GM21381 (cell line): ENCODE data around the gene TSPAN18.

Source experiments
- ATAC-seq: cut with Tn5 transposase; IDR thresholded peaks from one replicate; pipeline ENCODE4 v1.9.1; 2021; ENCODE audit warnings: mild to moderate bottlenecking, moderate library complexity; ENCODE audit not compliant: unreplicated experiment

The TSPAN18 gene

DNA sequence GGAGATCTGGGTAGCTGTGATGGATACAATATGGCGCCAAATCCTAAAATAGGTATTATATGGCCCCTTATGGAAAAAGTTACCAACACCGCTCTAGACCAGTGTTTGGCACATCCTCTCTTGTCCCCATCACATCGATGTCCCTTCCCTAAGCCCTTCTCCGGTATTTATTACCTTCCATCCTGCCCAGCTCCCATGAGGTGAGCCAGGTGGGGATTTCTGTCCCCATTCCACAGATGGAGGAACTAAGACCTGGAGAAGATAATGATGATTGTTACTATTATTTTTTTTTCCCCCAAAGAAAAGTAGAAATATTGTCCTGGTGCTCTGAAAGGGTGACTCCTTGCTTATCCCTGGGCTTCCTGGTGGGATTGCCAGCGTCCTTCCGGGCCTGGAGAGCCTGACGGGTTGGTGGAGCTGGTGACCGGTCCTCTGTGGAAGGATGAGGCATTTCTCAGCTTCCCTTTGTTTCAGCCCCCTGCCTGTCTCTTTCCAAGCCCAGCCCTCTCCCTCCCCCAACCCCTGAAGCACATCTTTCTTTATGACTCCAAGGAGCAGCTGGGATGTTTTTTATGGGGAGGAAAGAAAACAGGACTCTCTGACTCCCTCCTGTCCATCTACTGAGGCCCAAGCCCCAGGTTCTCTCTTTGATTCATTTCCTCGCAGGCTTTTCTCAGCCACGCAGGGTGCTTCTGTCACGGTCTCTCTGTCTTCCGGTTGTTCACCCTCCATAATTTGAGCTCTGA lies 158.5 kb downstream of the TSPAN18 start:
- no peak for ATAC-seq

DNA sequence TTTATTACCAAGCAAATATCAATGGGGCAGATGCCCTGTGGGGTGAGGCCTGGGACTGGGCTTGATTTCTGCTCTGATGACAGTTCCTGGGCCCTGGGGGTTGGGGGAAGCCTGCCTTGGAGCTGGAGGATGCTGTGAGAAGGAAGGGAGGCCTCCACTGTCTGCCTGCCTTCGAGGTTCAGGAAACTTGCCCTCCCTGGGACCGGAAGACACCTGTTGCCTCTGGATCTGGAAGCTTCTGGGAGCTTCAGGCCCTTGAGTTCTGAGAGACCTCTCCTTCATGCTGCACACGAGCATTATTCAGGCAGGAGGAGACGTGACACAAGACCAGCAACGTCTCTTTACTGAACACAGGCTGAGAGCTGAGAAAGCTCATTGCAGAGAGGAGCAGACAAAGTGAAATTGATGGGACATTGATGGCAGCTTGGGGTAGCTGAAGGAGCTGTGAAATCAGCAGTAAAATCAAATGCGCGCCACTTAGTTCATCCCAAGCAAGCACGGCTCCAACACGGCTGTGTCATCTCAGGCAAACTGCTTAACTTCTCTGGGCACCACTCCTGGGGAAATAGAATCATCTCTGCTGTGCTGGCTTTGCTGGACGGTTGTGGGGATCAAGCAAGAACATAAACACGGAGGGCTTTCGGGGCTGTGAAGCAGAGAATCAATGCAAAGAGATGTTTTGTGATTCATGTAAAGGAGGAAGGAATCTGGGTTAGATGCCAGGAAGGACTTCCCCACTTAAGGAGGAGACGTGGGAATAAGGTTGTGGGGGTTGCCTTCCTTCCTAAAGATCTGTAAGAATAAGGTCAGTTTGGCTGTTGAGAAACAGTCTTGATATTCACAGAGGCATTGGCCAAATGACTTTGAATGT lies 159.4 kb downstream of the TSPAN18 start:
- ATAC-seq: no peak

DNA sequence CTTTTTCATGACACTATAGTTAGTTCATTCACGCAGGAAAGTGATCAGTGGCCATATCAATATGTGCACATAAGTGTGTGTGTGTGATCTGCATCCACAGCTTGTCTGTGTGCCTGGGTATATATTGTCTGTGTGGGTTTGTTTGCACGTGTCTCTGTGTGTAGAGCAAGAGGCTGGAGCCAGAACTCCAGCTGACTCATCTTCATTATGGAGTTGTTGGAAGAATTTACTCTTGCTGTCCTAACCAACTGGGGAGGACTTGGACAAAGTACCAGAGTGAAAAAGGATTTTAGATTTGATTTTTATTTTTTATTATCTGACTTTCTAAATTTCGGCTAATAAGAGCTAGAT lies 160.0 kb downstream of the TSPAN18 start:
- no peak for ATAC-seq

DNA sequence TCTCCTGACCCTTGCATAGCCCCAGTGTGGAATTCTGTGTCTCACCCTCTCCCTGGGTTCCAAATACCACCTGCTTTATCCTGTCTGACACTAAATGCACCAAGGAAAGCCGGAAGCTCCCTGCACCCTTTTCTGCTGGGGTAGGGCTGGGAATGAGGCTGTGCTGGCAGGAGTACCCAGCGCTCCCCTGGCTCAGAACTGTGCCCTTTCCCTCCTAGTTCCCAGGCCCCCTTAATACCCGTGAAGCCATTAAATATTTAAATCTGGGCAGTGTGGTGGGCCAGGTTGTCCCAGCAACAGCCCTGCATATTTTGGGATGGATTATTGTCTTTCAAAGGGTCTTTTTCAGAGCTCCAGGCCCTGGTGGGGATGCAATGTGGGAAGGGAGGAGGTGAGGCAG lies 160.9 kb downstream of the TSPAN18 start:
- ATAC-seq: no peak

DNA sequence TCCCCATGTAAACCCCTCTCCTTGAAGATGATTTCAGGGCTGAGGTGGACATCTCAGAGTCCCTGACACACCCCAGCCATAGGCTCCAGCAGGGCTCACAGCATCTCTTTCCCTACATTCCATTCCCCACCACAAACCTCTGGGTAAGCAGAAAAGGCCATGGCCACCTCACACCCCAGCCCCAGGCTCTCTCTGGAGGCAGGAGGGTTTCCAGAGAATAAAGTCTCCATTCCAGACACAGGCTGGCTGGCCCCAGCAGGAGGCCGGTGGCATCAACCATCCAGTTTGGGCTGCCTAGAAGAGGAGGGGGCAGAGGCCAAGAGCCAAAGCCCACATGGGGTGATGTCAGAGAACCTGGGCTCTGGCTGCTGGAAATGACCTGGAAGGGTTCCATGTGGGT lies 162.5 kb downstream of the TSPAN18 start:
- no peak for ATAC-seq

DNA sequence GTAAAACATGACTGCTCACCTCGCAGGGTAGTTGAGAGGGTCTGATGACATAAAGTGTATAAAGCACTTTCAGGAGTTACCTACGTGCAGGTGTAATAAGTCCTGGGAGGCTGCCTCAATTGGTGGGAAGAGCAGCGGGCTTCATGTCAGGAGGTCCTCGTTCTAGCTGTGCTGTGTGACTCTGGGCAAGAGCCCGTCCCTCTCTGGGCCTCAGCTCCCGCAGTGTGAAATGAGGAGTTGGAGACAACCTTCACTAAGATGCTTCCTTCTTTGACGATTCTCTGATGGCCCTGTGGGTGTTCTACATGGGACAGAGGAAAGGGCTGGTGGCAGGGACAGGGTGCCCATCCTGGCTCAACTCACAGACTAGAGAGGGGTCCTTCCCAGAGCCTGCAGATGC lies 166.1 kb downstream of the TSPAN18 start:
- ATAC-seq: no peak

DNA sequence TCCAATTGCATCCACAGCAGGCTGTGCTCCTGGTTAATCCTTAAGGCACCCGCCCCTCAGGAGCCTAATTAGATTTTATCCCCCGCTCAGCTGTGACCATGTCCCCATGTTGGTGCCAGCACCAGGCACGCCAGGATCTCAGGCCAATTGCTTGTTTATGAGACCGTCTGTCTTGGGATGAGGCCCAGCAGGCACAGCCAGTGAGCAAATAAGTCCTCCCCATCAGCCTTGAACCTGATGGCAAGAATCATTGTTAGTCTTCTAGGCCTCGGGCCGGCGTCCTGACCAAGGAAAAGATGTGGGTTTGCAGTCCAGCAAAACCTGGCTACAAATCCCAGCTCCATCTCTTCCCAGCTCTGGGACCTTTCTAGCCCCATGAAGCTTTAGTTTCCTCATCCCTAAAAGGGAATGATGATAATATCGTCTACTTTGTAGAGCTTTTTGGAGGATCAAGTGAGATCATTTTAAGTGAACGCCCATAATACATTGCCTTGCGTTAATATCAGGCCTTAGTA lies 166.6 kb downstream of the TSPAN18 start:
- no peak for ATAC-seq

DNA sequence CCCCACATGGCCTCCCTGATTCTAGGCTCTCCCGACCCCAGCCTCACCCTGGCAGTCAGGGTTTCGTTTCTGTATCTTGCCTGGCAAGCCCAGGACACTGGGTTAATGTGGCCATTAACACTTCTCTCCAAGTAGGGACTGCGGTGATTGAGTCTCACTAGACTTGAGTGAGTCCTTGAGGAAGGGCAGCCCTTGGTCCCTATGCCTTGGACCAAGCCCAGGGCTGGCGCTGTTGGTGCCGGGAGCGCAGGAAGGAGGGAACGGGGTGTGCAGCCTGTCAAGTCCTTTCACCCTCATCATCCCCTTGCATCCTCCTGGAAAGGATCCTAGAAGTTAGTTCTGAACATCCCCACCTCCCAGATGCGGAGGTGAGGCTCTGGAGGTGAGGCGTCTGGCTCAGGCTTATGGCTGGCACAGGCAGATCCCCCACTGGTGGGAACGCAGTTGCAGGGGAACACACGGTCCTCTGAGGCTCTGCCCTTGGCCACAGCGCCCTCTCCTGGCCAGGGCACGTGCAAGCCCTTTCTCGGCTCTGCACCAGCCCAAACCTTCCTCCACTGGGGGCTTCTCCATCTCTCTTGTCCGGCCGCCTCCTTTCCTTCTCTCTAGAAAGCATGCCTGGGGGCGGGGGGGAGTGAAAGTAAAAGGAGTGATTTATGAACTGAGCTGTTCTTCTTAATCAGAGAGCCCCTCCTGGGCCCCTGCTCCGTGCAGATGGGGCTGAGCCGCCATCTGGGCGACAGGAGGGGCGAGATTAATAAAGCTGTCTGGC lies 167.3 kb downstream of the TSPAN18 start:
- no peak for ATAC-seq

DNA sequence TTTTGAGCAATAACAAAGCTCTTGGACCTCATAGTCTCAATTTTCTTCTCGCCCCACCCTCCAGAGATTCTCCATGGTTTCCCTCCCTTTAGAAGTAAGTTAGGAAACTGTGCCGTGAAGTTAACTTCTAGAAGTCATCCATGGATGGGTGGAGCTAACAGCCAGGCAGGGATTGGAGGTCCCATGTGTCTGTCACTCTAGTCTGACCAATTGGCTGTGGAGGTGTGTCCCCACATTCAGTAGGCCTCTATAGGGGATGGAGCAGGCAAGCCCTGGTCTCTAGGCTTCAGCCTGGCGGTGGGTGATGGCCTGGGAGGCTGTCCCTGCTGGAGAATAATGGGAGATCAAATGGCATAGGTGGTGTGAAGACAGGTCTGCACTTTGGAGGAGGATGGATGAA lies 173.2 kb downstream of the TSPAN18 start:
- no peak for ATAC-seq

DNA sequence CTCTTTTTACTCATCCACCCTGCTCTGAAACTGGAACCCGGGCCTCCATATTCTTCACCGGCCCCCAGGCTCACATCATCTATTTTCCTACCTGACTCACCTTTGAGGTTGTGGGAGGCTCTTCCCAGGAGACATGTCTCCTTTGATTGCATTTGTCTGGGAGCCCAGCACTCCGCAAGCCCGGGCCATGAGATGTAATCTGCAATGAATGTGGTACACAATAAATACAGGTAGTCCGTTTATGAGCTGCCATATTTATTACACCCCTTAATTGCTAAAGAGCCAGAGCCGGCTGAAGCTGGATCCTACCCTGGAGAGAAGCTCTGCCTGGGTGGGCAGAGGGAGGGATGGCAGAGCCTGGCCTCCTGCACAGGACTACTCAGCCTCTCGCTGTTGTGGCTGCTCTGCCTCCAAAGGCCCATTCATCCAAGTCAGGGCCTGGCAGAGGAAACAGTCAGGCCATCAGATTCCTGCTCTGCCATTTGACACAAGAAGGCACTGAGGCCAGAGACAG lies 174.4 kb downstream of the TSPAN18 start:
- ATAC-seq: no peak

DNA sequence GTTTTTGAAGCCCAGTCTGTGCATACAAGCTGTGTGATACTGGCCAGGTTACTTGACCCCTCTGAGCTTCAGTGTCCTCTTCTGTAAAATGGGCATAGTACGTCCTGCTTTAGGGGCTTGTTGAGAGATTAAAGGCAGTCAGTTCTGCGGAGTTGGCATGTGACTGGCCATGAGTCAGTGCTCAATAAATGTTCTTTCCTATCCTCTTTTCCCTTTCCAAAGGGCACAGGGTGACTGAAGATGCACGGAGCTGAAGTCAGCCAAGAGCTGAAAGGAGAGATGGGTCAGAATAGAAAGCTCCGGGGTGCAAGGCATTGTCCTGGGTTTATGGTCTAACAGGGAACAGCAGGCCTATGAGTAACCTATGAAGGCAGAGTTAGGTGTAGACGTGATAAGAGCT lies 175.0 kb downstream of the TSPAN18 start:
- ATAC-seq: no peak

DNA sequence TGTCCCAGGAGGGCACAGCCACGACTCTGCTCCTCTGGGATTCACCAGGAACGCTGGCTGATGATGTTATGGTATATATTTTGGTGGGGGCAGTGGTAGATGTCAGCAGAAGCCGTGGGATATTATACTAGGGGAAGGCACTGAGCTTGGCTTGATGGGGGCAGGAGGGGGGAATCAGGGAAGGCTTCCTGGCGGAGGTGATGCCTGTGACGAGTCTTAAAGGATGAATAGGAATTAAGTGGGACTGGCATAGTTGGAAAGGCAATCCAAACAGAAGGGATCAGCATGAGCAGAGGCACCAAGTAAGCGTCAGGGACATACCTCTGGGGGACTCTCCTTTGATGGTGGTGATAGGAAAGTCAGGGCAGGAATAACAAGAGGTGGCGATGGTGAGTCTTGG lies 176.3 kb downstream of the TSPAN18 start:
- ATAC-seq: no peak

DNA sequence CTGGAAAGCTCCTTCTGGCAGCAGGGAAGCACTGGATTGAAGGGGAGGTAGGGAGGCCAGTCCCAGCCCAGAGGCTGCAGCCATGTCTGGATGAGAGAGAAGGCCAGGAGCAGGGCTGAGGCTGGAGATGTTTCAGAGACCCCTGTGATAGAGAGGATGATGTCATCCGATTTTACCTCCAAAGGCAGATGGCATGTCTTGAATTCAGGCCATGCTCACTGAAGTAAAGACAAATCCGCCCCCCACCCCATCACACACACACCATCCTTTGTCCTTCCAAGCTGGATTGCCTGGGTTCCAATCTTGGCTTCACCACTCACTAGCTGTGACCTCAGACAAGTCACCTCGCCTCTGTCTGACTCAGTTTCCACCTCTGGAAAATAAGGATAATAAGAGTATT lies 176.8 kb downstream of the TSPAN18 start:
- no peak for ATAC-seq

DNA sequence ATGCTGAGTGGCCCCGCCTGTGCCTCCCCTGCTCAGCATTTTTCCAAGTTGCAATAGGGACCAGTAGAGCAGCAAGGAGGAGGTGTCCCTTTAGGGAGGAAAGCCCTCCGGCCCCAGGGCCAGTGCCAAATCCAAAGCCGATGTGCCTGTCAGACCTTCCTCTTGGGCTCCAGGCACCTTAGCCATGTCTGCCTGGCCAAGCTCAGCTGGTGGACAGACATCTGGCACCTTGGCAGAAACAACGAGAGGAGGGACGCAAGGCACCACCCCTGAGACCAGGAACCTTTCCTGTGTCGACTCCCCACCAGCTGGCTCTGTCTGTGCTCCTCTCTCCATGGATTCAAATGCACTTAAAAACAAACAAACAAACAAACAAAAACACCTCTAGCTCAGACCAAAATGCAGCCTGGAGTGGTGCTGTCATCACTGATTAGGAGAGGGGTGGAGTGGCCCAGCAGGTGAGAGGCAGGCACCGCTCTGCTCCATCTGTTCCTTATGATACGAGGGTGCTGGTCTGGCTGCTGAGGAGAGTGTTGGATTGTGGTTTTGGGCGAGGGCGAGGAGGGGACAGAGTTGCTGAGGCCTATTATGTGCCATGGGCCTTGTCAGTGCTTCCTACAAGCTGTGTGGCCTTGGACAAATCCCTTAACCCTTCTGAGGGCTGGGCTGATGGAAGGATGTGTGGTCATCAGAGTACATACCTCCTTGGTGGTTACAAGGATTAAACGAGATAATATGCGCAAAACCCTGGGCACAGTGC lies 177.7 kb downstream of the TSPAN18 start:
- ATAC-seq: no peak

DNA sequence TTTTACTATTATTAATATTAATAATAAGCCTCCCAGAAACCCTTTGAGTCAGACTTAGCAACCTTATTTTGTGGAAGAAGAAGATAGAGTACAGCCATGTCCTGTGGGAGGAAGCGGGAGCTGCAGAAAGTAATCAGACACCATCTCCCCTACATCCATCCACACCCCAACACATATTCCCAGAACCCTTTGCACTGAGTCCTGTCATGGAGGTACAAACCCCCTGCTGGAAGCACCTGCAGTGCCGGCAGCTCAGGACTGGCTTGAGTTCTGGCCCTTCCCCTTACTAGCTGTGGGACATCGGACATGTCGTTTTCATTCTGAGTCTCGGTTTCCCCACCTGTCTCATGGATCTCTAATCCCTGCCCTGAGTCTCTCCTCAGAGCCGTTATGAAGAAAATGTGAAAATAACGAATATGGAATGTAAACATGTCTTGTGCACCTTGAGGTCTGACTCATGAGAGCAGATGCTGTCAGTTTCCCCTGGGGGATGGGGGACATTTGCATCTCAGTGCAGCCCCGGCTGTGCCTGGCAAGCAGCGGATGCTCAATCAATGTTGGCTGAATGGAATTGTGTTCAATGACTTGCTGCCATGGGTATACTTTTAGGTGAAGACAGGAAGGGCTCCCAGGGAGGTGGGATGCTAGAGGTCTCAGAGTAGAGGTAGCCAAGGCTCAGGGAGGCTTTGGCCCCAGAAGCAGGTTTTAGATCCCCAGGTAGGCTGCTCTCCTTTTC lies 178.5 kb downstream of the TSPAN18 start:
- ATAC-seq: no peak

DNA sequence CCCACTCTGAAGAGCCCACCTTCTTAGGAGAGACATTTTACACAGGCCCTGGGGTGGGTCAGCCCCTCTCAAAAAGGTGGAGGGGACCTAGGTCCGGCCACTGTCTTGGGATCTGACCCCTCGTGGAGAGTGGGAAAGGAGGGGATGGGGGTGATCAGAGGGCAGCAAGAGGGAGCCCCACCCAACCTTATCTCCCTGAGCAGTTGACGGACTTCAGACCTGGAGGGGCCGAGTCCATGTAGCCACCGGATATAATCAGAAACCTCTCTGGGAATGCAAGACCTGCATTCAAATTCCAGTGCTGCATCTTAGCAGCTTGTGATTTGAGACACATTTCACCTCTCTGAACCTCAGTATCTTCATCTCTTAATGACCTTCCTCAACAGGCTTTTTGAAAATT lies 179.9 kb downstream of the TSPAN18 start:
- no peak for ATAC-seq

DNA sequence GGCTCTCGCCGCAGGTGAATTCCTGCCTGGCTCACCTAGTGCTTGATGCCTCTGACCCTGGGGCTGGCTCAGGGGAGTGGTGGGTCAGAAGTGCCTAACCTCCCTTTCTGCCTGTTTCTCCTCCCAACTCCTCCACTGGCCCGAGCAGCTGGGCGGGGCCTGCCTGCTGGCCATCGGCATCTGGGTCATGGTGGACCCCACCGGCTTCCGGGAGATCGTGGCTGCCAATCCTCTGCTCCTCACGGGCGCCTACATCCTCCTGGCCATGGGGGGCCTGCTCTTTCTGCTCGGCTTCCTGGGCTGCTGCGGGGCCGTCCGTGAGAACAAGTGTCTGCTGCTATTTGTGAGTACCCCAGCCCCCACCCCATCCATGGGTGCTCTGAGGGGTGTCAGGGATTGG lies 182.8 kb downstream of the TSPAN18 start:
- no peak for ATAC-seq

DNA sequence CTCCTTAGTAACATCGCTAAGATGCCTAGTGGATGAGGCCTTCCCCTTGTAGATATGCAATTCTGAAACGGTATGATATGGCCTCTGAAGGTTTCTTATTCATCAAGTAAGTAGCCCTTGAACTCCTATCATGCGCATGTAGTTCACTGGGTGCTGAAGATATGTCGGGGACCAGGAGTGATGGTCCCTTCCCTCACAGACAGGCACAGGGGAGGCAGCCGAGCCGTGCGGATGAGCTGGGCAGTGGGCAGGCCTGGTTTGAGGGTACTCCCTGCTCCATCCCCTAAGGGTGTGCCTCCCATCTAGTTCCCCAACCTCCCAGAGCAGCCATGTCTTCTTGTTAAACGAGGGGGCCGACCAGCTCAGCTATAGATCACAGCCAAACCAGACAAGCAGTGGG lies 183.8 kb downstream of the TSPAN18 start:
- no peak for ATAC-seq

DNA sequence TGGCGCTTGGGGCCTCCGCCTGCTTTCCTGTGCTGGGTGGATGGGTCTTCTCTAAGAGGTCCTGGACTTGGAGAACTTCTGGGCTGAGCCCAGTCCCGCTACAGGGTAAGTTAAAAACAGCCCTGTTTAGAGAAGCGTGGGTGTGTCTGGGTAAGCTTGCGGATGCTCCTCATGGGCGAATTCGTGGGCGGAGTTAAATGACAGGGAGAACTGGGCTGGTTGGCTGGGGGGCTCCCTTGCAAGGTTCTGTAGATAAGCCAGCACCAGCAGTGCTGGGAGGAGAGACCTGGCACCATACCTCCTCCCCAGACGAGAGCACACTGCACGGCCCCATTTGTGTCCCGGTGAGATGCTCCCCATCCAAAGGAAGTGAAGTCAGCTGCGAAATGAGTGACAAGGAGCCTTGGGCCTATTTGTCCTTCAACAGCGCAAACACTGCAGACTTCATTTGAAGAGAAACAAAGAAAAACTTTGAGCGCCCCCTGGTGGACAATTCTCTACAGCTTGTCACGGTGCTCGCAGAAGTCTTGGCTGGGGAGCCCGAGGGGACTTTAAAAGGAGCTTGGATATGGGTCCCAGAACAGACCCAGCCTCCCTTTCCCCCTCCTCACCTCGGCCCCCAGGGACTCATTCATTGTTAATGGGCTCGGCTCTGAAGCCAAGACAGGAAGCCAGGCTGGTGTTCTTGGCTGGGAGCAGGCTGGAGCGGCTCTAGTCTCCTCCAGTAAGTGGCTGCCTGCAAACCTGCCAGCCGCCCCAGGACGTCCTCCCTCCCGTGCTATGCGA lies 184.5 kb downstream of the TSPAN18 start:
- no peak for ATAC-seq
